NCI-H524 (cell line): ENCODE results near the gene APCDD1L.
A peak's percentile ranks its signal among the peaks of the same experiment; 100 is the strongest.

Source experiments
- DNase-seq, 2 experiments: peaks; one replicate each; lab custom pipeline; 2025; lab: John Stamatoyannopoulos, UW

The APCDD1L gene

DNA sequence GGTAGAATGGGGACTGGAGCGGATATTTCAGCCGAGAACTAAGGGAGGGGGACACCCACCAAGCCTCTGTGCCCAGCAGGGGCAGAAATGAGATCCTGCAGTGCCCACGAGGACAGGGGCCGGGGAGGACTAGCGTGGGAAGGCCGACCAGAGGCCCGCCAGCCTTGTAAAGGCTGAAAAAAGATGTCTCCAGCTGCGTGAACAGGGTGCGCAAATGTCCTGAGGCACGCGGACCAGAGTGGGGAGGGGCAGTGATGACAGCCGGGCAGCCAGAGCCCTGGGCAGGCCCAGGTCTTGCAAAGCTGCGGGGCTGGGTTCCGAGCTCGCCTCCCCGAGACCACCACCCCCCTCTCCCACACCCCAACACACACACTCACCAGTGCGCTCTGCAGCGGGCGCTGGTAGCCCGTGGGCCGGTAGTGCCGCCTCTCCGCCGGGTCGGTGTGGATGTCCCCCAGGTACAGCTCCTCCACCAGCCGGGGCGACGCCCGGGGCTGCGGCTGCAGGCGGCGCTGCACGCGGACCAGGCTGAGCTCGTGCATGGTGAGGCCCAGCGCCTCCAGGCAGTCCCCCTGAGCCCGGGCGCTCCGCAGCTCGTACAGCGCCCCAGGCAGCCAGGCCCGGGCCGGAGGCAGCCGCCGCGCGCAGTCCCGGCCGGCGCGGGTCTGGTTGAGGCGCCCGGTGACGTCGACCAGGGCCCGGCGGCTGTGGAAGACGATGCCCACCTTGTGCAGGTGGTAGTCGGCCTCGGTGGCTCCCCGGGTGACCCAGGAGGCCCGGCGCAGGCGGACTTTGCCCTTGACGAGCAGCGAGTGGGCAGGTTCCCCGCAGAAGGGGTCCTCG lies 48.2 kb downstream of the APCDD1L start:
- DNase-seq: no peak

DNA sequence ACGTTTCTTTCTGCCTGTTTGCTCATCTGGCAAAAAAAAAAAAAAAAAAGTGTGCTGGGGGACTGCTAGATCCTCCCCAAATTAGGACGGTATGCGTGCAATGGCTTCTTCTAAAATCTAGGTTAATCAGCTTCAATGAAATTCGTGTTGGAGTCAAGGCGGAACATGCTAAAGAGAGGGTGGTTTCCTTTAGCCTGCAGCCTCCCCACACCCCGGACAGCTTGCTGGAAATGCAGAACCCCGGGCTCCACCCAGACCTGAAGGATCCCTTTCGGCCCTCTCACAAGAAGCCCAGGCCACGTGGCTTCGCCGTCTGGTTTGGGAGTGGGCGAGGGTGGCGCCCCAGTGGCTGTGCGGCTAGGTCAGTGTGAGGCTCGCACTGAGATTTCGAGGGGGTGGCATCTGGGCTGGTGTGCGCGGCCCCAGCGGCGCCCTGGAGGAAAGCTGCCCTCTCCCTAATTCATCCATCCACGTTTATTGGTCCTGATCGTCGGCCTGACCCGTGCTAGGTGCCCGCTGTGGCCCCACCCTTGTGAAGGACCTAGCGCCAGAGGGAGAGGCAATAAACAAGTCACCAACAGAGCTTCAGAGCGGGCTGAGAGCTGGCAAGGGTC lies 49.0 kb downstream of the APCDD1L start:
- DNase-seq: no peak

DNA sequence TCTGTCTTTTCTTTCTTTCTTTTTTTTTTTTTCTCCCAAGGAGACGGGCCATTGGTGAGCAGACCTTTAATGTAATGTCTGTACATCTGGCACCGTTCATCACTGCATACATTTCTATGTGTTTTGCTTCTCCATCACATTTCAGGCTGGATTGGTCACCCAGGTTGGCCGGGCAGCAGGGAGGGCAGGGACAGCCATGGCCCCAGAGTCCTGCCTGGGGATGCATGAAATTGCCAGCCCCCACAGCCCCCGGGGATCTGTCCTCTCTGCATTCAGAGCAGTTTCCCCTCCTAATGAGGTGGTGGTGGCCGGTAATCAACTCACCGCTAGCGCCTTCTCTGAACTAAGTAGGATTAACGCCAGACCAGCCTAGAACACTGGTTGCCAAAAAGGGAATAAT lies 50.4 kb downstream of the APCDD1L start:
- DNase-seq: no peak

DNA sequence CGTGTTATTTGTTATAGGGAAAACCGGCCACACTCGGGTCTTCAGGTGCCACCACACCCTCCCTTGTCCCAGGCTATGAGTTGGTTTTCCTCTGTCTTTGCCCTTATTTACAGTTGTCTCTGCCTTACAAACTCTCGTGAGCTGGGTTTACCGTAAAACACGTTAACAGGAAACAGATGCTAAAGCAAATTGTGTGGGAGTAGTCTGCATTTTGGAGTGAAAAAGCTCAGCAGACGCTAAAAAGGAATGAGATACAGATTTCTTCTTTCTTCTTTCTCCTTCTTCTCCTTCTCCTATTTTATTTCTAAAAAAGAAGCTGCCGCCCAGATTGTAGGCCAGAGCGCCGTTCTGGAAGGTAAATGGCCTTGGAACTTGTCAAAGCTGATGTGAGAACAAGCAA lies 51.9 kb downstream of the APCDD1L start:
- no peak for DNase-seq

DNA sequence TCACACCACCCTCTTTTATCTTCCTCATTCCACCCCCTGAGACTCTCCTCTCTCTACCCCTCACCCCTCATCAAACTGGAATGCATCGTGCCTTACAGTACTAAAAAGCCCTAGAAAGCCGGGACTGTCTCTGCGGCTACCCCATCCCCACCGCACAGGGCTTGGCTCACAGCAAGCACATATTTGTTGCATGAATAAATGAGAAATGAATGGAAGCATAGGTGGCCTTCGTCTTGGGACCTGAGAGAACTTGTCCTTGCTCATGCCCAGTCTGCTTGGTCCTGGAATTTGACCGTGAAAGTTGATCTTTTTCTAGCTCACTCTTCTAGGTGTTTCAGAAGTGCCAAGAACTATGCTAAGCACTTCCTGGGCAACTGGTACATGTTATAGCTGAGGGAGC lies 53.3 kb downstream of the APCDD1L start:
- no peak for DNase-seq

DNA sequence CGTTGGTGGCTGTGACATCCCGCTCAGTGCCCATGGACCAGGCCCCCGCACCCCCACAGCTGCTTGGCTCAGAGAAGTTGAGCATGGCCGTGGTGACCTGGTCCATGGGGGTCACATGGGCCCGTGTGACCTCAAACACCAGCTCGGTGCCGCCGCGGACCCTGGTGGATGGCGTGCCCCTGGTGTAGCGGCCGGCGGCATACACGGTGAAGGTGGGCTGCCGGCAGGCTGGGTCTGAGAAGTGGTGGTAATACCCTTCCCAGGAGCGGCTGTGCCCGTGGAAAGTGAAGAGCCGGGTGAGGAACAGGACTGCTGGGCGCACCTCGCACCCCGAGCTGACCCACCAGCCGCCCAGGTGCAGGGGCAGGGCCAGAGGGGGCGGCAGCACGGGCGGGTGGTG lies 54.1 kb downstream of the APCDD1L start:
- DNase-seq: no peak

DNA sequence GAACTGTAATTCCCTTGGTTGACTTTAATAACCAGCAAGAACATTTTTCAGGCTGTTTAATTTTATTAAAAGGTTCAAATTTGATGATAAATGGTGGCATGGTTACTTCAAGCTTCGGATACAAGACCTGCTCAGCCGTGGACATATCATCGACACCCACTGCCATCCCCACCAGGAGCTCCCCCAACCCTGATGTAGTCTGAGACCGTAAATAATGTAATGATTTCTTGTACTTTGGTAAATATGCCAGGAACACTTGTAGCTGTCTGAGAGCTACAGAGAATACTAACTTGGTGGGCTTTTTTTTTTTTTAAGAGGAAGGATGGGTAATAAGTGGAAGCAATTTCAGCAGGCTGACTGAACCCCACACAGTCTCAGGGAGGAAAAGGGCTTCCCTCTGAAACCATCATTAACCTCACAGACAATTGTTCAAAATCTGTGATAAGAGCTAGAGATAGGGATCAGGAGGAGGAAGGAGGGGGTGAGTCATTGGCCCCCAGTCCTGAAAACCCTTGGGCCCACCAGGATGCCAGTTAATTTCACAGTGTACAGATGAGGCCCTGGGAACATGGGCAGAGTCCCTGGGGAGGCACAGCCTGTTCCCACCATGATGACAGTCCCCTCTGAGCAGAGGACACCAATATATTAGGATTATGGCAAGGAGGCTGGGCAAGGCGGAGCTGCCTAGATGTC lies 56.0 kb downstream of the APCDD1L start:
- DNase-seq: no peak

DNA sequence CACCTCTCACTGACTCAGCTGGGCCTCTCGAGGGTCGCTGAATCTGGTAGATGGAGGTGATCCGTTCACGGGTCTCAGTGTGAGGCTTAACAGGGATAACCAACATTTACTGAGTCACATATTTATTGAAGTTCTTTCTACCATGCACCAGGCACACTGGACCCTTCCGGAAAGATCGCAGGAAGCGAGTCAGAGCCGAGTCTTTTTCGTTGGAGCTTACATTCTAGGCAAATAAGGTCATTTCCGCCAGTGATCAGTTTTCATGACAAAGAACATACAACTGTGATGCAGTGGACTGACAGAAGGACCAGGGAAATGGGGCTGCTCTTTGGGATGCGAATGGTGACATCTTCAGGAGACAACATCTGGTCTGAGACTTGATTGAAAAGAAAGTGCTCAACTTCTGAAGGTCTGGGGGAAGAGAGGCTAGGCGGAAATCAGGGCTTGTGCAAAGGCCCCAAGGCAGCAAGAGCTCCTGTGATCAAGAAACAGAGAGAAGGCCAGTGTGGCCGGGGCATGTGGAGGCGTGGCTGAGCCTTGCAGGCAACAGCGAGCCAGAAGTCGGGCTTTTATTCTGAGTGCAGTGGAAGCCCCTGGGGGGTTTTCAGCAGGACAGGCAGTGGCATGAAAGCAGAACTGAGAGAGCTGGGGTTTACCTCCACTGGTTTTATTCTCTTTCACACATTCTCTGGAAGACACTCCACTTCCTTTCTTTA lies 56.7 kb downstream of the APCDD1L start:
- no peak for DNase-seq

DNA sequence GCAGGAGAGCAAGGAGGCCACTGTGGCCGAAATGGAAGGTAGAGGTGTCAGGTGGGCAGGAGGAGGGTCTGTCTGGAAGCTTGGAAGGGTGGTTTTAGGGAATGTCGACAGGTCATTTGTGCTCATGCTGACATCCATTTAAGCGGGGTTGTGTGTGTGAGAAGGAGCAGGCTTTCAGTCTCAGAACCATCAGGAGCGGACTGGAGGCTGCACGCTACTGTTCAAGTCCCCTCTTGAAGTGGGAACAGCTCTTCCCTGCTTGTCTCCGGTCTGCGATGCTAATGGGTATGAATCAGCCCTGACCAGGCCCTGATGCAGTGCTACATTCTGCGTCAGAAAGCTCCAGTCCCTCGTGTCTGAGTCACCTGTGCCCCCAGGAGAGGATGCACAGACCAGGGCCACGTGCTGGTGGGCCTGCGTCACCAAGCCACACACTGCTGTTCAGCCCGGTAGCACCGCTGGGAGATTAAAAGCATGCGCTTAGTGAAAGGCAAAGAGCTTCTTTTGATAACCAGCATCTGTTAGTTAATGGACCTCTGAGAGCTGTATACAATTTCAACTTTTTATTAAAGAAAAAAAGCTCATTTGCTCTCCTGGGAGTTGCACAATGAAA lies 58.0 kb downstream of the APCDD1L start:
- peak in 1 of 2 experiments; percentile 36 for DNase-seq

DNA sequence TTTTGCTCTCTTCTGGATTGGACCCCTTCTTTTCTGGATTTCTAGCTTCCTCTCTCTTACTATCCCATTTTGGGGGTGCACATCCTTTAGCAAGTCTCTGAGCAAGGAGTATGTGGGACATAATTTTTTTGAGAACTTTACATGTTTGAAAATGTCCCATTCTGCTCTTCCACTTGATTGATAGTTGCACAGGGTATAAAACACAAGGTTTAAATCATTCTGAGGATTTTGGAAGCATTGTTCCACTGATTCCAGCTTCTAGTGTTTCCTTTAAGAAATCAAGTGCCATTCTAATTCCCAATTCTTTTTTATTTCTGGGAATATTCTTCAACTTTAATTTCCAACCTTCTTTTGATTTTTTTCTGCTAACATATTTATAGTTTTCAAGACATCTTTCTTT lies 60.7 kb downstream of the APCDD1L start:
- DNase-seq: no peak

DNA sequence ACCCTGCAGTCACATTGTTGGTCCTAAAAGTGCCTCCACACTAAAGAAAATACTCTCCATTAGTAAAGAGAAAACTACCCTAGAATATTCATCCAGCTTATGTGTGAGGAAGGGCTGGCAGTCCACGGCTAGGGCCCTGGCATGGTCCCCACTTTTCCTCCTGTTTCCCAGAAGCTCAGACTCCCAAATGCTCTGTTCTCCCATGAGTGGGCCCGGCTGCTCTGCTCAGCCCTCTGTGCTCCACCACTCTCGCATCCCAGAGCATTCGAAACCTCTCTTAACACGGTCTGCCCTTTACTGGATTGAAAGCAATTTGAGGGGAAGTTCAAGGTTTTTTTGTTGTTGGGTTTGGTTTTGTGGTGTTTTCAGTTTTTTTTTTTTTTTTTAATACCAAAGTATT lies 61.8 kb downstream of the APCDD1L start:
- no peak for DNase-seq

DNA sequence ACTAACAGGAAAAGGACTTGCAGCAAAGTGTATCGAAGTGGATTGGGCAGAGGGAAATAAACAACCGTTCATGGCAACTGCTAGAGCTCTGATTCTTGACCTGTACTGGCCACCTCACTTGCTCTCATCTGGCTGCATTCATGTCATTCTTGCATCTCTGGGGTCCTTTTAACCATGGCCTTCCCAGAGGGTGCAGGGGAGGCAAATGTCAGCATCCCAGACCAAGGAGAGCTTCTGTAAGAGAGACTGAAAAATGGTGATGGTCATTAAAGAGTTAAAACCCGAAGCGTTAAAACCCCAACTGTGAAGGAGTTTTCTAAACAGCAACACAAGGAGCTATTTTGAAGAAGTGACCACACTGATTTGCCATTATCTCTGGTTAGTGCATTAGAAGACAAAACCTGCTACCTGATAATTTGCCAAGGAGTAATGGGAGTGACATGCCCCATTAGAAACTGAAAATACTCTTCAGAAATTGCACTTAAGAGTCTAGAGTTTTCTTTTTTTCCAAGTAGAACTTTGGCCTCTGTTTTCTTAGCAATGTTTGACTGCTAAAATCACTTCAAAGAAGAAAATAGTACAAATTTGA lies 62.4 kb downstream of the APCDD1L start:
- DNase-seq: no peak

DNA sequence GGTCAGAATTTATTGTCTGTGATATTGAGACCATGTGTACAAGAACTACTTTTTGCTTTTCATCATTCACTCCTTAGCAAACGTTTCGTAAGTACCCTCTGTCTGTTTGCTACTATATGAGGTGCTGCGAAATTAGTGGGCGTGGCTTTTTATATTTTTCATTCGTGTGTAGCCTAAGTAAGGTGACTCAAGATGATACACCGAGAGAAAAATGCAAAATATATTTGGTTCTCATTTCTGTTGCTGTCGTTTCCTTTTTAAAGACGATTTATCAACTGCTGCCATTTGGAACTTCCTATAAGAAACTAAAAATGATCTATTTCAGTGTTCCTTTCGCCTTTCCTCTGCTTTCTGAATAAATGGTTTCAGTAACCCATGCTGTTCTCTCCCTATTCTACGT lies 64.9 kb downstream of the APCDD1L start:
- DNase-seq: no peak

DNA sequence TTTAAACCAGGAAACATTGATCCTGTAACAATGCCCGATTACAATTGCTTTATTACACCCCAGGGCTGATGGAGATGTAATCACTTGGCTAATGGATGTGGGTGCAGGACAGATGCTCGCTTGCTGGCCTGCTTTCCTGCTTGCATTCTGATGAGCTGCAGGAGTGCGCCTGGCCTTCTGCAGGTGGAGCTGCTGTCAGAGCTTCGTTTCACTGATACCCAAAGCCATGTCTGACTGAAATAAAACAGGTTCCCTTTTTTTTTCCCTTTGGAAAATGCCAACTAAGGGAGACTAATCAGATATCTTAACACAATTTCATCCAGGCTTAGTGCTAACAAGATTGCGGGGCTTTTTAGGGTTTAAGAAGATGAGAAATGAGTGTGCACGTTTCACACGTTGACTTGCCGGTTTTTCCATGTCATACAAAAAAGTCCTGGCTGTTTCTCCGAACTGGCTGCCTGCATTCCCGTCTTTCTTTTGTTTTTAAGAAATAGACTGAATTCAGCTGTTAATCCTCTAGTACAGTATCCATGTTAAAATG lies 65.4 kb downstream of the APCDD1L start:
- no peak for DNase-seq

DNA sequence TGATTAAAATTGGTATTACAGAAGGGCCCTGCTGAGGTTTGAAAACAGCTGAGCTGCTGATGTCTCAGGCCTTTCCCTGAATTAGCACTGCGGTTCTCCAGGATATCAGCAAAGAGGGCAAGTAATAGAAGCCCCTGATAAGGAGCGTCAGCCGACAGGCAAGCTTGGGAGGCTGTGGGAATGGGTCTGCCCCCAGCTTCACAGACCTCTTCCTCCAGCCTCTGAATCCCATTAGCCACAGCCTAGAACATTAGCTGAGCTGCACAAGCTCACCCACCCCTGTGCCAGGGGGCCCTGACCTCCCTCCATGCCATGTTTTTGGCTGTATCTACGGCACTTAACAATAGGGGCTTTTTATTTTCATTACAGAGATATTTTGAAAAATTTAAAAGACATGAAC lies 66.2 kb downstream of the APCDD1L start:
- no peak for DNase-seq

DNA sequence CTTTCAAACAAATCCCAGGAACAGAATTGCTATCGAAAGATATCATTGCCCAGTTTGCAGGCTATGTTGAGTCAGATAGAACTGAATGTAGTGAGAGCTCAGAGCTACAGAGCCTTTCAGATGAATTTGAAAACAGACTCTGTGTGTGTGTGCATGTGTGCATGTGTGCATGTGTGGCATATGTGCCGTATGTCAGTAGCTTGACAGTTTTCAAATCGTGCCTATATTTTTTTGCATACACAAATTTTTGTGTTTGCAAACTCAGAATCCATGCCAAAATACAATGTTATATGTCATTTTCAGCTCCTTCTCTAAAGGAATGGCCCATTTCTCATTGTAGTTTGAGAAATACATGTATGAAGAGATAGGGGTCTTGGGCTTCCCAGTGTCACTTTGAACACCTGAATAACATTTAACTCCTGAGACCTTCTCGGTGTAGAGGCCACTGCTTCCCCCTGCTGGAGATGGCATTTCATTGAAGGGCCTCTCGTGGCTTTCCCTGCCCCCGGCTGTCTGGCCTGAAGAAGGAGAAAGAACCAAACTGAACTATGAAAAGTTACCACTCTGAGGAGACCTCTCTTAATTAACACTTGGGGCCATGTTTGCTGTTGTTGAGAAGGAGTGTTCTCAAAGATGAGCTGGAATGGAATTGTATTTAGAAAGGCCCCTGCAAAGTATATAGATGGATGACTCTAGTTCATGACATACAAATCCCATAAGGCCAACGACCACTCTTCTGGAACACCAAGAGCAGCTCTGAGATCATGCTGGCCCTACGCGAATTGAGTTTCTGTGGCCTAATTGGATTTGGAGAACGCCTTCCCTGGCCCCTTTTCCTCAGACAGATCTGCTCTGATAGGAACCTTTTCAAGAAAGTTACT lies 67.4 kb downstream of the APCDD1L start:
- DNase-seq: peak in 1 of 2 experiments; percentile 34

DNA sequence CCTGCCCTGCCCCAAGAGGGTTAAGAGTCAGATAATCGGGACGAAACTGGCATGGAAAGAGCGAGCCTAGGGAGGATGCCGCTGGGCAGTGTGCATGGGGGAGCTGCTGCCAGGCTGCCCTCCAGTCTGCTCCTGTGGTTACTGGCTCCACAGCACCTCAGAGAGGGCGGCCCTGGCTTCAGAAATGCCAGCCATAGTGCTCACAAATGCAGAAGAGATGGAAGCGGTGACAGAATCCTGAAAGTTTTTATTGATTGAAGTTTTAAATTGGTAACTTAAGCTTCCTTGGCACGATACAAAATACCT lies 68.3 kb downstream of the APCDD1L start:
- no peak for DNase-seq

DNA sequence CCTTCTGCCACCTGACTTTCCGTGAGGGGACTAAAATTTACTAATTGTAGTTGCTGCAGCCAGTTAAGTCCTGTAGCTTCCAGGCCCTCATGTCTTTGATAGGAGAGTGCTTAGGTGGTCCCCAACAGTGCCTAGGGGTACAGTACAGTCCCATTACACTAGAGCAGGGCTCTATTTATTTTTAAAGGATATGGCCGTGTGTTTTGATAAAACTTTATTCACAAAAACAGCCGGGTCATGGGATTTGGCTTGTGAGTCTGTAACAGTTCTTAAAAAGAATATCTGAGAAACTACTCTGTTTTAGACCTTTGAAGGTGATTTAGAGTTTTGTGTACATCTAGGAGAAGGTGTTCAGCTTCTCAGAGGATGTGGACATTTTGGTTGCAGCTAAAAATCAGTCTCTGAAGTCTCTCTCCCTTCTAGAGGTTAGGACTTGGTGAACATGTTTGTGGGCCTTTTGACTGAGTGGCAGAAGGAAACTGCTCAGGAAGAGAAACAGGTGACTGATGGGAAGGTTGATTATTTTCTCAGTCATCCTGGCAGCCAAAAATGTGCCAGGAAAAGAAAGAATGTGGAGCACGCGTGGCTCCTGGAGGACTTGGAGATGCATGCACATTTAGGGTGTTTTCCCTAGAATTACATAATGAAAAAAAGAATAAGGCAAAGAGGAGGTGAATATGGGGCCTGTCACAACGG lies 68.8 kb downstream of the APCDD1L start:
- no peak for DNase-seq

DNA sequence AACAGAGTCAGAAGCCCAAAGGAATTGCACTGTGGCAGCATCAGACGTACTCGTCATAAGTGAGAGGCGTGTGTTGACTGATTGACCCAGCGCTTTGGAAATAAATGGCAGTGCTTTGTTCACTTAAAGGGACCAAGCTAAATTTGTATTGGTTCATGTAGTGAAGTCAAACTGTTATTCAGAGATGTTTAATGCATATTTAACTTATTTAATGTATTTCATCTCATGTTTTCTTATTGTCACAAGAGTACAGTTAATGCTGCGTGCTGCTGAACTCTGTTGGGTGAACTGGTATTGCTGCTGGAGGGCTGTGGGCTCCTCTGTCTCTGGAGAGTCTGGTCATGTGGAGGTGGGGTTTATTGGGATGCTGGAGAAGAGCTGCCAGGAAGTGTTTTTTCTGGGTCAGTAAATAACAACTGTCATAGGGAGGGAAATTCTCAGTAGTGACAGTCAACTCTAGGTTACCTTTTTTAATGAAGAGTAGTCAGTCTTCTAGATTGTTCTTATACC lies 70.4 kb downstream of the APCDD1L start:
- DNase-seq: no peak

DNA sequence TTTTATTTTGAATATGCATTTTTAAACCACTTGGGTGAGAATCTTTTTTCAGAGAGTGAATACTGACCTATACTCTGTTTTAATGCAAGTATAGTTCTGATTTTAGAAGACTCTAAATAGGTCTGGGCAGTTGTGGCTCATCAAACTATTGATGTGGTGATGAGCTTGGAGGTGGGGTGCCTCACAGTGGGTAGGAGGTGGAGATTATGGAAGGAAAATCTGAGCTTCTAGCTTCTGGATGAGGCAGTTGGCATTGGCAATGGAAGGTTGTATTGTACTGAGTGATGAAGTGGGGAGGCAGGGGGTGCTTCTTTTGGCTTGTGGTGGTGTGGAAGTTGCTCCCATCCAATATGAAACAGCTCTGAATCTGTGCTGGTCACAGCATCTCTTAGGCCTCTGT lies 73.5 kb downstream of the APCDD1L start:
- no peak for DNase-seq
